SK-N-SH (cell line): ENCODE results near the gene ZNF136.

Source experiments
- CTCF ChIP-seq: fragments of 200-600 bp; sonication (generic); IDR thresholded peaks from 2 replicates; pipeline ENCODE4 v1.6.1; 2017; ENCODE audit warnings: antibody characterized with exemption, mild to moderate bottlenecking, moderate library complexity
- ELF1 ChIP-seq: IDR thresholded peaks from 2 replicates; pipeline ENCODE4 v1.4.0; 2012
- EP300 ChIP-seq, 2 experiments: IDR thresholded peaks; 2 replicates each; pipeline versions ENCODE4 v1.4.0 to v1.6.1; 2012; ENCODE audit warnings: borderline replicate concordance in 1 of 2, low read depth in 1 of 2, low read length in 1 of 2
- EZH2phosphoT487 ChIP-seq: fragments of 200-600 bp; sonication (generic); IDR thresholded peaks from 2 replicates; pipeline ENCODE4 v1.6.1; 2017; ENCODE audit warnings: low read depth, mixed run types, mild to moderate bottlenecking, antibody characterized with exemption, moderate library complexity, borderline replicate concordance
- FOXM1 ChIP-seq: IDR thresholded peaks from 2 replicates; pipeline ENCODE4 v1.4.0; 2012; ENCODE audit warnings: low read depth, mild to moderate bottlenecking
- GABPA ChIP-seq: IDR thresholded peaks from 2 replicates; pipeline ENCODE4 v1.4.0; 2012; ENCODE audit warnings: low read depth, mild to moderate bottlenecking
- JUND ChIP-seq: IDR thresholded peaks from 2 replicates; pipeline ENCODE4 v1.4.0; 2012
- MAX ChIP-seq: IDR thresholded peaks from 2 replicates; pipeline ENCODE4 v1.4.0; 2012; ENCODE audit warnings: low read depth
- POLR2AphosphoS5 ChIP-seq: IDR thresholded peaks from 2 replicates; pipeline ENCODE4 v1.6.1; 2012; ENCODE audit warnings: low read depth, low read length
- RAD21 ChIP-seq: IDR thresholded peaks from 2 replicates; pipeline ENCODE4 v1.6.1; 2012; ENCODE audit warnings: mild to moderate bottlenecking, low read length
- RCOR1 ChIP-seq: fragments of 150-350 bp; IDR thresholded peaks from 2 replicates; pipeline ENCODE4 v1.6.1; 2017; ENCODE audit warnings: antibody characterized with exemption, low read length
- REST ChIP-seq: IDR thresholded peaks from 2 replicates; pipeline ENCODE4 v1.6.1; 2012; ENCODE audit warnings: mild to moderate bottlenecking, low read depth, low read length, moderate library complexity
- RFX5 ChIP-seq: IDR thresholded peaks from 2 replicates; pipeline ENCODE4 v1.6.1; 2012; ENCODE audit warnings: mild to moderate bottlenecking, improper control_type of control experiment, low read length
- YY1 ChIP-seq: IDR thresholded peaks from 2 replicates; pipeline ENCODE4 v1.4.0; 2012; ENCODE audit warnings: low read depth, mild to moderate bottlenecking

- TF ChIP-seq POLR2AphosphoS5 (peak; percentile 92), CTCF (no peak), MAX (no peak), YY1 (no peak), EP300 (IDR thresholded peaks at IDR 0.05; ENCODE audit: borderline replicate concordance in 1 of 2, low read depth in 1 of 2, low read length in 1 of 2) (no peak), FOXM1 (no peak), GABPA (peak; percentile 62), JUND (no peak), EZH2phosphoT487 (no peak), RFX5 (no peak), REST (0 out of 2 replicates have a peak, but pooled peaks have one; percentile 12), RAD21 (no peak), ELF1 (peak; percentile 24; the same call in 1 of the 2 replicates), RCOR1 (no peak)
These were observed at the start of gene ZNF136 for GRCh38 chr19:12162882-12163806.
